Mucosa of descending colon (tissue), 3 donors: Measurements from ENCODE around the gene ADPRHL1. TPM values are rescaled to one million over a fixed set of nuclear protein-coding genes. Genes with fewer than 3 reads are reported as not detected.

Experiments
- ATAC-seq: fragments of 200-7000 bp; cut with Tn5 transposase; one replicate; pipeline ENCODE4 v1.9.1; 2020; ENCODE audit warnings: mild to moderate bottlenecking, moderate library complexity
- DNase-seq, 3 donors: peaks; one replicate each; pipeline ENCODE4 v3.0.0-alpha.2; 2020
- H3K36me3 ChIP-seq: fragments of 200-600 bp; one replicate; pipeline ENCODE4 v1.8.0; 2021; ENCODE audit warnings: low read depth, mild to moderate bottlenecking
- H3K4me1 ChIP-seq: fragments of 200-600 bp; one replicate; pipeline ENCODE4 v1.8.0; 2021; ENCODE audit warnings: low read depth, mild to moderate bottlenecking
- H3K4me3 ChIP-seq: fragments of 200-600 bp; one replicate; pipeline ENCODE4 v1.8.0; 2021; ENCODE audit warnings: mild to moderate bottlenecking
- H3K9me3 ChIP-seq: fragments of 200-600 bp; one replicate; pipeline ENCODE4 v1.8.0; 2021; ENCODE audit warnings: mild to moderate bottlenecking
- intact Hi-C, 2 donors: fragments of 100-400 bp; cut with DNase I in 1 of 2; cut with micrococcal nuclease in 1 of 2; formaldehyde crosslinking; loops; one replicate each; pipeline versions ENCODE4 v1.11.0 to v1.11.1; 2022; cut with DNase I, micrococcal nuclease
- total RNA-seq, 3 donors: library from RNA; stranded (reverse); fragmentation: NEBNext Ultra II Directional in 2 of 3; extraction: Animal tissue kit (Norgen Biotek cat#: 25700) in 2 of 3; gene quantifications; one replicate each; pipeline versions ENCODE4 v1.2.1 to v1.2.4, GENCODE V29; 2021 to 2023
- TF ChIP-seq, protein P1 (sequence below): fragments of 200-600 bp; IDR thresholded peaks from one replicate; pipeline ENCODE4 v1.8.0; 2022; ENCODE audit warnings: antibody characterized with exemption, mild to moderate bottlenecking
- donor health status: DM: no; HTN: no; CAD: no; lungs with moderate emphysema.
- donor health status: DM: no; HTN: no; CAD: no.
- donor health status: DM: no; HTN: yes; CAD: no.

Gene ADPRHL1
- total RNA-seq, 3 donors from 2014 or later: 5.1 to 9.2 (median 7.1) TPM

DNA sequence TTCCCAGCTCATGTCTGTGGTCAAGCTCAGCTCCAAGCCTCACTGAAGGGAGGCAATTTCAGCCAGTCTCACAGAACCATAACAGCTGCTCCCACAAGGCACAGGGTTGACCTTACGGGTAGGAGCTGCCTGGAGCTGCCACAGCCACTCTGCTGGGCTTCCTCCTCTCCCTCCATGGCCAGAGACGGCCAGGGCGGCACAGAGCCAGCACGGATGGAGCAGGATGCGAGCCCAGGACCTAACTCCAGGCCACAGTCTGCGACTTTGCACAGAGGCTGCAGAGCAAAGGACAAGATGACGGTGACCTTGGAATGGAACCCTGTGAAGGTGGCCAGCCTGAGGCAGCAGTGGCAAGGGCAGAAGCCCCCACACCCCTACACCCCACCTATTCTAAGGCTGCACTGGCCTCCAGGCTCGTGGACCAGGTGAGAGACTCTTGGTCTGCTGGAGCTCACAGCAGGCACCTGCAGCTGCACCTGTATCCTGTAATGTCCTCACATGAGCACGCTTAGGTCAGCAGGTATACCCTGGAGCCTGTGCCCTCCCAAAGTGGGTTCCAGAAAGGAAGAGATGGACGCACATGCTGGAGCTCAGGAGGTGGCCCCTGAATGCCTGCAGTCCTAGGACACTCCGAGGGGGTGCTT is 29.6 kb downstream of the ADPRHL1 start:
- DNase-seq (no peak), ATAC-seq (no peak)
- TF ChIP-seq, protein P1, sequence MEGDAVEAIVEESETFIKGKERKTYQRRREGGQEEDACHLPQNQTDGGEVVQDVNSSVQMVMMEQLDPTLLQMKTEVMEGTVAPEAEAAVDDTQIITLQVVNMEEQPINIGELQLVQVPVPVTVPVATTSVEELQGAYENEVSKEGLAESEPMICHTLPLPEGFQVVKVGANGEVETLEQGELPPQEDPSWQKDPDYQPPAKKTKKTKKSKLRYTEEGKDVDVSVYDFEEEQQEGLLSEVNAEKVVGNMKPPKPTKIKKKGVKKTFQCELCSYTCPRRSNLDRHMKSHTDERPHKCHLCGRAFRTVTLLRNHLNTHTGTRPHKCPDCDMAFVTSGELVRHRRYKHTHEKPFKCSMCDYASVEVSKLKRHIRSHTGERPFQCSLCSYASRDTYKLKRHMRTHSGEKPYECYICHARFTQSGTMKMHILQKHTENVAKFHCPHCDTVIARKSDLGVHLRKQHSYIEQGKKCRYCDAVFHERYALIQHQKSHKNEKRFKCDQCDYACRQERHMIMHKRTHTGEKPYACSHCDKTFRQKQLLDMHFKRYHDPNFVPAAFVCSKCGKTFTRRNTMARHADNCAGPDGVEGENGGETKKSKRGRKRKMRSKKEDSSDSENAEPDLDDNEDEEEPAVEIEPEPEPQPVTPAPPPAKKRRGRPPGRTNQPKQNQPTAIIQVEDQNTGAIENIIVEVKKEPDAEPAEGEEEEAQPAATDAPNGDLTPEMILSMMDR: no peak
- Histone ChIP-seq H3K36me3 (no peaks in the 10 kb centered on the region), H3K9me3 (no peaks in the 10 kb centered on the region), H3K4me3 (no peak overlapping the region), H3K4me1 (no peaks in the 10 kb centered on the region)
- intact Hi-C loops: no loop called here

DNA sequence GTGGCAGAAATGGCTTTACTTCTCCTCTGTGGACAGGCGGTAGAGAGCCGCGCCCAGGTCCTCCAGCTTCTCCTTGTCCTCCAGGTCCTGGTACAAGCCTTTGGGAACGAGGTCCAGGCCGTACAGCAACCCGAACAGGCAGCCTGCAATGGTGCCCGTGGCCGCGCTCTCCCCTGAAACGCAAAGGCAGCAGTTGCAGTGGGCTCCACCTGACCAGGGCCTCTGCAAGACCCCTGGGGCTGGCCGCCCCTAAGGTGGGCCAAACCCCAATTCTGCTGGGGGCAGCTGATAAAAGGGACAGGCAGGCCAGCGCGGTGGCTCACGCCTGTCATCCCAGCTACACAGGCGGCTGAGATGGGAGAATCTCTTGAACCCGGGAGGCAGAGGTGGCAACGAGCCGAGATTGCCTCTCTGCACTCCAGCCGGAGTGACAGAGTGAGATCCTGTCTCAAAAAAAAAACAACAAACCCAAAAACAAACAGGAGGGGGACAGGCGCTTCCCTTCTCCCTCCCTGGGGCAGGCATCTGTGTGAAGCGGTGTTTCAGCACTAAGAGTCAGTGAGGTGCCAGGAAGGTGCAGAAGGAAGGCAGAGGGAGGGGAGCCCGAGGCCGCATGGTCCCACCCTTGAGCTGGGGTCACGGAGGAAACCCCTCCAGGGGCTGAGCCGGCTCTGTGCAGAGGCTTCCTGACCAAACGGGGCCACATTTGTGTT is 30.3 kb downstream of the ADPRHL1 start:
- Histone ChIP-seq H3K4me1 (no peaks in the 10 kb centered on the region), H3K36me3 (no peaks in the 10 kb centered on the region), H3K9me3 (no peaks in the 10 kb centered on the region), H3K4me3 (no peak overlapping the region)
- no peak for DNase-seq
- TF ChIP-seq, protein P1: no peak
- intact Hi-C loops: no loop called here
- ATAC-seq: no peak

DNA sequence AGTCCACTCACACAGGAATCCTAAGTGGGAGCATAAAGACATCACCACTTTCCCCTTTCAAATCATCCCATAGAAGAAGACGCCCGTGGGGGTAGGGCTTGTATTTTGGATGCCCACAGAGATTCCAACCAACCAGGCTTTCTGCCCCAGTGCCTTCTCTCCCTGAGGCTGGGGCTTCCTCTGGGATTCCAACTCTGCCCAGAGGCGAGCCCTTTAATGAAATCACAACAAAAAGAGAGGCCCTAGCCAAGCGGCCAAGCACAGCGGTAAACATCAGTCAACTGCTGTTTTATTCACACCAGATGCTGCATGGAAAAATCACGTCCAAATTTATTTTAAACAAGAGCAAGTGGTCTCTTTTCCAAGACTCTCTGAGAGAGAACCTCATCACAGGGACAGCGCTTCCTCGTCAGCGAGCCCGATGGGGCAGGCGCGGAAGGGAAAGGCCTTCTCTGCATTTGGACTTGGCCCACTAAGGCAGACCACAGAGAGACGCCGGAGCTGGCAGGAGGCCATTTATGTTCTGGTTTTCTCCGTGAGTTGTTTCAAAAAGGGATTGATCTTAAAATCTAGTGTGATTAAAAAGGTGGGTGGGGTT is 31.5 kb downstream of the ADPRHL1 start:
- H3K36me3 ChIP-seq: no peaks in the 10 kb centered on the region
- H3K9me3 ChIP-seq: no peaks in the 10 kb centered on the region
- DNase-seq: peak in 1 of 3 donors; percentile 36
- ATAC-seq: peak; percentile 27
- intact Hi-C loops: no loop called here
- H3K4me3 ChIP-seq: no peak overlapping the region
- TF ChIP-seq, protein P1: no peak
- H3K4me1 ChIP-seq: no peaks in the 10 kb centered on the region

DNA sequence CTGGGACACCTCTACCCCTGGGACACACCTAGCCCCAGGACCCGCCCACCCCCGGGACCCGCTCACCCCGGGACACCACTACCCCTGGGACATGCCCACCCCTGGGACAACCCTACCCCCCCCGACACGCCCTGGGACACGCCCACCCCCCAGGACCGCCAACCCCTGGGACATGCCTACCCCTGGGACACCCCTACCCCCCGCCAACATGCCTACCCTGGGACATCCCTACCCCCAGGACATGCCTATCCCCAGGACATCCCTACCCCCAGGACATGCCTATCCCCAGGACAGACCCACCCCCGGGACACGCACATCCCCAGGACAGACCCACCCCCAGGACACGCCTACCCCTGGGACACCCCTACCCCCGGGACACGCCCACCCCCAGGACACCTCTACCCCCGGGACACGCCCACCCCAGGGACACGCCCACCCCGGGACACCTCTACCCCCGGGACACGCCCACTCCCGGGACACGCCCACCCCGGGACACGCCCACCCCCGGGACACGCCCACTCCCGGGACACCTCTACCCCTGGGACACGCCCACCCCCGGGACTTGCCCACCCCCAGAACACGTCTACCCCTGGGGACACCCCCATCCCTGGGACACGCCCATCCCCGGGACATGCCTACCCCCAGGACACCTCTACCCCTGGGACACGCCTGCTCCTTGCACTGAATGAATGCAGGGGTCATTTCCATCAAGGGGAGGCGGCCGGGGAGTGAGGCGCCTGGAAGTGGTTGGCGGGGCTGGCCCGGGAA is 32.3 kb downstream of the ADPRHL1 start:
- H3K4me1 ChIP-seq: no peaks in the 10 kb centered on the region
- no peaks in the 10 kb centered on the region for H3K9me3 ChIP-seq
- intact Hi-C loops: no loop called here
- H3K4me3 ChIP-seq: no peak overlapping the region
- ATAC-seq (no peak), DNase-seq (no peak)
- TF ChIP-seq, protein P1: no peak
- H3K36me3 ChIP-seq: no peaks in the 10 kb centered on the region

DNA sequence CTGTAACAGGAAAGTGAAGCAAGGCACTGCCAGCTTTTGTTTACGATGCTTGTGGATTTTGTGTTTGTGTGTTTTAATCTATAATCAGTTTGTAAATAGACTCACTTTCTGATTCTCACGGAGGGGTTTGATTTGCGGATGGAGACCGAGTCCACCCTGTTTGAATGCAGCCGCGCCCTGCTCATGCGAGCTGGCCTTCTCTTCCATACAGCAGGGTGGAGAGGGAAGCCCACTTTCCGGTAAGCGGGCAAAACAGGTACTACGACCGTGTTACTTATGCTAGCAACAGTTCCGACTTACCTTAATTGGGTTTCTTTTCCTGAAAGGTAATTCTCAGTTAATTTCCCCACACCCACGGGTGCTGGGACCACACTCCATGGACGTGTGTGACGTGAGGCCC is 33.1 kb downstream of the ADPRHL1 start:
- DNase-seq (no peak), ATAC-seq (no peak)
- Histone ChIP-seq H3K9me3 (no peaks in the 10 kb centered on the region), H3K4me3 (no peak overlapping the region), H3K36me3 (no peaks in the 10 kb centered on the region), H3K4me1 (no peaks in the 10 kb centered on the region)
- intact Hi-C loops: no loop called here
- TF ChIP-seq, protein P1: no peak
